Stomach (tissue), 4 donors: ENCODE measurements around the gene MTNR1B.

ENCODE experiments used
- CTCF ChIP-seq, 7 experiments: fragments of 450-650 bp in 4 of 7; fragments of 200-600 bp in 3 of 7; sonication (generic) in 3 of 7; IDR thresholded peaks; one replicate each; pipeline ENCODE4 v1.5.1; 2016 to 2019; ENCODE audit warnings: antibody characterized with exemption in 7 of 7, control low read depth in 2 of 7, mild to moderate bottlenecking in 1 of 7
- POLR2A ChIP-seq, 4 donors: fragments of 450-650 bp; IDR thresholded peaks; one replicate each; pipeline ENCODE4 v1.6.1; 2016; ENCODE audit warnings: antibody characterized with exemption in 4 of 4, control low read depth in 2 of 4, mild to moderate bottlenecking in 1 of 4, moderate library complexity in 1 of 4

GRCh38 chr11:92981508-92982043 is 12.1 kb downstream of the MTNR1B start:
- no peak for TF ChIP-seq POLR2A (IDR thresholded peaks at IDR 0.05)
- no peak for TF ChIP-seq CTCF (IDR thresholded peaks at IDR 0.05)
